CD4-positive, alpha-beta T cell treated with Interleukin-6 for 4 hours (primary cell): Measurements from ENCODE around the gene CACNA1B.
"Not testable (repeated sequence)": the region's sequence is repeated elsewhere in the genome, so short reads cannot be mapped to it uniquely, and the experiment has no call there.

Experiments
- DNase-seq: peaks from one replicate; pipeline ENCODE4 v3.0.0-alpha.2; 2020; ENCODE audit warnings: mixed read lengths

CACNA1B gene

DNA sequence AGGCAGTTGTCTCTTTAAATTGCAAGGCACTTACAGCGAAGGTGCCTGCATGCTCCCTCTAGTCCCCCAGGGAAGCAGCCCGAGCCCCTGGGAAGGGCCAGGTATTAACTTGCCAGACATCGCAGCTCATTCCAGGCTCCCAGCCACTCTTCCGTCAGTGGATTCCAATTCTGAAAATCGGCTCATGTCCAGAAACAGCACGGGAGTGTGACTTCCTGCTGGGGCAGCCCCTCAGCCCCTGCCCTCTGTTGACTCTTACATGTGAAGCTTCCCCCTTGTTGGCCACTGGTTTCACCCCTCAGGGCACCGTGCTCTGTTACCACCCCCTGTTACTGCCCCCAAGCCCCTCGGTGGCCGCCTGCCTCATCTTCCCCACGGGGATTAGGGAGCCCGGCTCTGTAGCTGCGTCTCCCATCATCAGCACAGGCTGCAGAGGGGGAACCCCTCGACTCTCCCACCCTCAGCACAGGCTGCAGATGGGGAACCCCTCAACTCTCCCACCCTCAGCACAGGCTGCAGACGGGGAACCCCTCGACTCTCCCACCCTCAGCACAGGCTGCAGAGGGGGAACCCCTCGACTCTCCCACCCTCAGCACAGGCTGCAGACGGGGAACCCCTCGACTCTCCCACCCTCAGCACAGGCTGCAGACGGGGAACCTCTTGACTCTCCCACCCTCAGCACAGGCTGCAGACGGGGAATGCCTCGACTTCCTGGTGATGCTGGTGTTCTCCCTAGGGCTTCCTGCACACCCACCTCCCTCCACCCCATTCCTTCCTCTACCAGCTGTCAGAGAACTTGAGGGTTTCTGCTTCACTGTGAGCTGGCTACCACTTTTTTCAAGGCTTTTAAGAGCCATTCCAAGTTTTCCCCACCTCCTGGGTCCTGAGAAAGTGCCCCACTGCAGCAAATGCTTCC lies 11.1 kb upstream of the CACNA1B start:
- no peak for DNase-seq

GRCh38 chr9:137870432-137870831 lies 7.2 kb upstream of the CACNA1B start:
- no peak for DNase-seq

DNA sequence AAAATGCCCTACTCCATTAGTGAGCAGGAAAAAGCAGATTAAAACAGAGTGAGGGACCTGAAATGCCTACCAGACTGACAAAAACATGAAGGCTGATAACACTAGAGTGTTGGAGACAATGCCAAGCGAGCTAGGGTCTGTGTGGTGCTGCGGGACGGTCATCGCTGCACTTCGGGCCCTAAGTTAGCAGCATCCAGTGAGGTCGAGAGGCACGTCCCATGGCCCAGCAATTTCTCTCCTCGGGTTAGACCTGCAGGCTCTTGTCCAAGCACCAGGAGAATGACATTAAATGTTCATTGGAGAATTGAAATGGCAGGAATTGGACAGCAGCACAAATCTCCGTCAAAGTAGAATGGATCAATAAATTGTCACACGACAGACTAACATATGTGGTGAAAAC lies 5.3 kb upstream of the CACNA1B start:
- DNase-seq = no peak

- DNase-seq = no peak
Observed at GRCh38 chr9:137873408-137873807, 4.2 kb upstream of the CACNA1B start.

DNA sequence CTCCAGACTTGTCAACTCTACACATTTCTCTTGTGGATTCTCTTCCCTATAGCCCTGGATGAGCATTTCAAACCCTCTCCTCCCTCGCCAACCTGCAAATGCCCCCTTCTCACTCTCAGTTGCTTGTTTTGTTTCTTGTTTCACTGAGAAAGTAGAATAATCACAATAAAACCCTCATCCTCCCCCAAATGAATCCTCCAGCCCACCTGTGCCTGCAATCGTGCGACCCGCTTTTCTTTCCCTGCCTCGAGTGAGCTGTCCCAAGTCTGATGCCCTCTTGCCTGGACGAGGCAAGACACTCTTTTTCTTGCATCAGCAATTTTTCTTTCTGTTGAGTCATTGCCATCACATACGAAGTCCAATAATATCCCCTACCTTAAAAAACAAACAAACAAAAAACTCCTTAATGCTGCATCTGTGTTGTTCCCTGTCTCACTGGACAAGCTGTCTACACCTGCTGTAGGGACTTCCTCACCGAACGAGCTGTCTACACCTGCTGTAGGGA lies 3.7 kb upstream of the CACNA1B start:
- DNase-seq = no peak

GRCh38 chr9:137875354-137875753 lies 2.2 kb upstream of the CACNA1B start:
- DNase-seq = no peak

- no peak for DNase-seq
Observed at GRCh38 chr9:137875846-137876245, 1.7 kb upstream of the CACNA1B start.

- no peak for DNase-seq
Observed at GRCh38 chr9:137876269-137876668, 1.3 kb upstream of the CACNA1B start.

GRCh38 chr9:137876781-137877386 lies 698 bp upstream of the CACNA1B start:
- DNase-seq = no peak

DNA sequence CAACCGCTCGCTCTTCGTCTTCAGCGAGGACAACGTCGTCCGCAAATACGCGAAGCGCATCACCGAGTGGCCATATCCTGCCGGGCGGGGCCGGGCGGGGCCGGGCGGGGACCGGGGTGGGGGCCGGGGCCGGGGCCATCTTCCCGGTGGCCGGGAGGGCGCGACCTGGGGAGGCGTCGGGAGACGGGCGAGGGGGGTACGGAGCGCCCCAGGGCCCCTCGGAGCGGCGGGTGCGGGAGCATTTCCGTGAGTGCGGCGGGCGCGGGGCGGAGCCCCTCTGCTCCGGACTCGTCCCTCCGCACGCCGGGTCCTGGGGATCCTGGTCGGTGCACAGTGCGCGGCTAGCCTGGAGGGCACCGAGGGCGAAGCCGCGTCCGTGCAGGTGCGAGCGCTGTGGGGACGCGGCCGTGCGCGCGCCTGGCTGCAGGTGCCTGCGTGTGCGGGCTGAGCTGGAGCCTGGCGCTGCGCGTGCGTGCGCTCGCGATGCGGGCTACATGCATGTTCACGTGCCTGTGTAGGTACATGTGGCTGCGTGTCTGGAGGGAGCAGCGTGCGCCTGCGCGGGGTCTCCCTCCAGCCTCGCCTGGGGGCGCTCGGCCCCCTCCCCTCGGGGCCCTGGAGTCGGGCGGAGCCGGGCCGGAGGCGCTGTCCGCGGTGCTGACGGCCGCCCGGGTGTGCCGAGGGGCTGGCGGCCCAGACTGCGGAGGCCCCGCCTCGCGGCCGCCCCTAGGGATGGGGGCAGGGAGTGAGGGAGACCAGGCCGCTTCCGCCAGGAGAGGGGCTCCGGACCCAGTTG lies 762 bp downstream of the CACNA1B start:
- DNase-seq = peak; percentile 6

GRCh38 chr9:137879052-137879451 lies 1.5 kb downstream of the CACNA1B start:
- no peak for DNase-seq

- no peak for DNase-seq
Observed at GRCh38 chr9:137879566-137880150, 2.1 kb downstream of the CACNA1B start.

GRCh38 chr9:137880160-137880975 lies 2.8 kb downstream of the CACNA1B start:
- DNase-seq = no peak

GRCh38 chr9:137880976-137881530 lies 3.5 kb downstream of the CACNA1B start:
- DNase-seq = no peak

- no peak for DNase-seq
Observed at GRCh38 chr9:137881591-137882505, 4.3 kb downstream of the CACNA1B start.

GRCh38 chr9:137882506-137882821 lies 4.9 kb downstream of the CACNA1B start:
- DNase-seq = no peak

DNA sequence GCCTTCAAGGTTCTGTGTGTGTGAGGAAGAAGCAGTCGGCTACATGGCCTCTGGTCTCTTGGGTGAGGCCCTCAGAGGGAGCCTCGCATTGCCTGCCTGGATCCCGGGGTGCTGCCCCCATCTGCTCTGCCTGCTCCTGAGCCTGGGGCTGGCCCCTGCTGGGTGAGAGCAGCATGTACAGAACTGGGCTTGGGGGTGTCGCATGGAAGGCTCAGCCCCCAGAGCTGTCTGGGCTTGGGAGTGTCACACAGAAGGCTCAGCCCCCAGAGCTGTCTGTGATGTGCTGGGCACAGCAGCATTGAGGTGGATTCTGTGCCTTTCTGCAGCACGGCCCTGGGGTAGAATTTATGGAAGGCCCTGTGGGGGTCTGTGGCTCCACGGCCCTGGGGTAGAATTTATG lies 6.4 kb downstream of the CACNA1B start:
- not testable (repeated sequence) for DNase-seq

- not testable (repeated sequence) for DNase-seq
Observed at GRCh38 chr9:137884547-137884946, 7.0 kb downstream of the CACNA1B start.

DNA sequence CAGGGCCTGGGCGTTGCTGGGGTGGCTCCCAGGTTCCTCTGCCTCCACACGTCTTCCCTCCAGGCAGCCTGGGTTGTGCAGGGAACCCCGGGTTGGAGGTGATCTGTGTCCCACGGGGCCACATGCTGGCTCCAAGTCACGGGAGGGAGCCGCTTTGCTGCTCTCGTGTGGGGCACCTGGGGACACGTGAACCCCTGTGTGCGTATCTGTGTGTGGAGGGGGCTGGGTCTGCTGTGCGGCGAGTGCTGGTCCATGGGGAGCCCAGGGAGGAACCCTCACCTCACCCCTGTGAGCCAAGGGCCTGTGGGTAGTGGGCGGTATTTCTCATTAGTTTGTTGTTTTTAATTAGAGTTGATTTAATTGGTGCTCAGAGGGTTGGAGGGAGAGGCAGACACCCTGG lies 7.5 kb downstream of the CACNA1B start:
- DNase-seq = not testable (repeated sequence)

- not testable (repeated sequence) for DNase-seq
Observed at GRCh38 chr9:137888621-137889020, 11.0 kb downstream of the CACNA1B start.

DNA sequence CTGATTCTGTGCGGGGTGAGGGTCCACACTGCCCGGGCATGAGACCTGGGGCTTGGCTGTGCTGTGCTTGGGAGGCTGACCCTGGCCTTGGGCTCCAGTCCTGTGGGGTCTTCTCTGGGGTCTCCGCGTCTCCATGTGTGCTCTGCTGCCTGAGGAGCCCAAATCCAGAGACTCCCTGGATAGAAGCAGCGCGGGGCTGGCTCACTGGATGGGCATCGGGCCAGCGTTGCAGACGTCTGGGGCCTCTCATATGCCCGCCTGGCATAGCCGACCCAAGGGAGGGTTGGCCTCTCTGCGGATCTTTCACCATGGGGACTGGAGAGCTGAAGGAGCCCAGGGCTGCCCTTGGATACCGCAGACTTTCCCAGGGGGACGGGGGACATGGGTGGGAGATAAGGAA lies 12.4 kb downstream of the CACNA1B start:
- not testable (repeated sequence) for DNase-seq
